Activated CD4-positive, CD25-positive, alpha-beta regulatory T cell (primary cell): ENCODE results near the gene SERPINI2.
"Not testable (repeated sequence)": the region's sequence is repeated elsewhere in the genome, so short reads cannot be mapped to it uniquely, and the experiment has no call there.

ENCODE experiments used
- DNase-seq, 4 experiments: peaks; one replicate each; lab custom pipeline; 2025; lab: John Stamatoyannopoulos, UW

SERPINI2 gene

DNA sequence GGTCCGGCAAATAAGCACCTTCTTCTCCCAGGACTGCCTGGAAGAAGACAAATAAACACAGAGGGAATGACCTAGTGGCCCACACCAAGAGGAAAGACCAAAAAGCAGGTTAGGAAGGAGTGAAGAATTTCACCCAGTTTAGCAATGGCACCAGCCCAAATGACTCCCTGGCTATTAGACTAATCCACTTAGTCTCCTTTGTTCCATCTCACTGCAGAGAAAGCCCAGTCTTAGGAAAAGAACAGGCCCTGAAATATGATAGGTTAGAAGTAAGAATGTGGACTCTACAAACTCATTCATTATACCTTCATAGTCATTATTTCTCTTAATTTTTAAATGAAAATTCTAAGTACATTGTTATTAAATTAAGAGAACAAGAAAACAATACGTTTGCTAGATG, 23.2 kb downstream of the SERPINI2 start:
- no peak for DNase-seq

DNA sequence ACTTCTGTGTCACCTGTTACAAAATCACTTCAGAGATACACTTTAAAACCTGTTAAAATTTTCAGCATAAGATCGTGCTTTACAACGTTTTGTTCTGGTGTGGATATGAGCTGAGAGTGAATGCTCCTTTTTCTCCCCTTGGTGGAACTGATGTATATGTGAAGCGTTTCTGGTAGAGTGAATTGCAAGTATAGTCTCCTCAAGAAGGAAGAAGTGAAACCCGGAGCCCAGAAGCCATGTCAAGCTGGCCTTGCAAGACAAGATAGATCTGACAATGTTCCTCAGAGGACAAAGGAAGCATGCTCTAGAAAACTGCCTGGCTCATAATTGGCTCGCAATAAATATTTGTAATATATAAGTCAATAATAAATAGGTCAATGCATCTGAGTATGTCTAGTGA, 23.6 kb downstream of the SERPINI2 start:
- DNase-seq = no peak

DNA sequence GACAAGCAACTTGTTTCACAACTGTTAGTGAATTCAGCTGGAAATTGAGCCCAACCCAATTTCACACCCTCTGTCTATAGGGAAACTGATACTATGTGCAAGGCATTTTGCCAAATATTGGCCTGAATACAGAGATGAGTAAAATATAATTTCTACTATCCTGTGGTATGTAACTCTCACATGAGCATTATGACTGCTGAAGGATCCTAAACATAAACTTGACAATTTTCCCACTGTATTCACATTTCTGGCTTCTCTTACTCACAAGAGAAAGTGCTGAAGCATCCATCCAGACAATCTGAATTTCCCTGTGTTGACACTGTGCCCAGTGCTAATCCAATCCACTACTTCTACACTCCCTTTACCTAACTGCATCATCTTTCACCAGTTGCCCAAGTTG, 28.4 kb downstream of the SERPINI2 start:
- no peak for DNase-seq

DNA sequence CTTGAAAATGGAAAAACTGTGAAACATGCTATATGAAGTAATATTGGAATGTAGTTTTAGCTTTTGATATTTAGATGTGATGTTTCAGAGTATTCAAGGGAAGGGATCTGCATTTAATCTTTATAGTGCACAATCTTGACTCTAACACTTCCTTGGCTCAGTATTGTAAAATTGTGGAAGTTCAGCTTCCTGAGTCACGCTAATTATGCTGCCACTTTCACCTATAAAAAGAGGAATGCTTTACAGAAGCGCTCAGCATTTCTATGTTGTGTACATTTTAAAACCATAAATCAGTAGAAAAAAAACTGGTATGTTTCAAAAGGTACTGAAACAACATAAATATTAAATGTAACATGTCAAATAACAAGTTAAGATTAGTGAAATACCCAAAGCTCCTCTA, 32.6 kb downstream of the SERPINI2 start:
- DNase-seq = no peak

DNA sequence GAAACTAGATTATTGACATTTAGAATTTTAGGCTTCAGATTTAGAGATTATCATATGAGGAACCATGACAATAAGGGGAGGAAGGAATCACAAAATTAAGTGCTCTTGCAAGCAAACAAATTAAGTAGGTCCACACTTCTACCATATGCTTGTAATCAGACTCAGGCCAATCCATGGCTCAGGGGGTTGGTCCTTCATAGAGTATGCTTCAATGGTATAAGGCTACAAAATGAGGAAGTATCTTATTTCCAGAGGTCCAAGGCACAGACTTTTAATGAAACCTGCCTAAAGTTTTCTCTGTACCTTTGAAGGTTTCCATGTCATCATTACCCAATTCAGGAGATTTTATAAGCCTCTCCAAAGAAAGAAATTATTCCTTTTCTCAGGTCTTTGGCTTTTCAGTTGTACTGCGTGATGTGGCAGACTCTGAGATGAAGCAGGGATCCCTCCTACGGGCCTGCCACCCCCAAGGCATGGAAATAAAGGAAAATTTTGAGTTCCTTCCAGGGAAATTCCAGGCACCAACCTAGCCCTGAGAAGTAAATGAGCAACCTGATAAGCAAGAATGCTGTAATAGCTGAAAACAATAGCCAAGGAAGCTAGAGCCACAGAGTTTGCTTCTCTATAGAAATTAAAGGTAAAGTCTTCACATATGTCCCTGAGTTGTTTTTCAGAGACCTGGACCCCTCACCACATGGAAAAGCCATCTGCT, 36.3 kb downstream of the SERPINI2 start:
- no peak for DNase-seq

DNA sequence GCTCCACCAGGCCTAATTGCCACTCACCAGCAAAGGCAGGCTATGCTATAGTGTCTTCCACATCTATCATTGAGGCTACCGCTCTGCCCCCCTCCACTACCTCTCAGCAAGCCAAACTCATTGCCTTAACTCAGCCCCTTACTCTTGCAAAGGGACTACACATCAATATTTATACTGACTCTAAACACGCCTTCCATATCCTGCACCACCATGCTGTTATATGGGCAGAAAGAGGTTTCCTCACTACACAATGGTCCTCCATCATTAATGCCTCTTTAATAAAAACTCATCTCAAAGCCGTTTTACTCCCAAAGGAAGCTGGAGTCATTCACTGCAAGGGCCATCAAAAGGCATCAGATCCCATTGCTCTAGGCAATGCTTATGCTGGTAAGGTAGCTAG, 46.9 kb downstream of the SERPINI2 start:
- DNase-seq = not testable (repeated sequence)

DNA sequence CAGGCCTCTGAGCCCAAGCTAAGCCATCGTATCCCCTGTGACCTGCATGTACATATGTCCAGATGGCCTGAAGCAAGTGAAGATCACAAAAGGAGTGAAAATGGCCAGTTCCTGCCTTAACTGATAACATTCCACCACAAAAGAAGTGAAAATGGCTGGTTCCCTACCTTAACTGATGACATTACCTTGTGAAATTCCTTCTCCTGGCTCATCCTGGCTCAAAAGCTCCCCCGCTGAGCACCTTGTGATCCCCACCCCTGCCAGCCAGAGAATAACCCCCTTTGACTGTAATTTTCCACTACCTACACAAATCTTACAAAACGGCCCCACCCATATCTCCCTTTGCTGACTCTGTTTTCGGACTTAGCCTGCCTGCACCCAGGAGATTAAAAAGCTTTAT, 51.4 kb downstream of the SERPINI2 start:
- DNase-seq = not testable (repeated sequence)

DNA sequence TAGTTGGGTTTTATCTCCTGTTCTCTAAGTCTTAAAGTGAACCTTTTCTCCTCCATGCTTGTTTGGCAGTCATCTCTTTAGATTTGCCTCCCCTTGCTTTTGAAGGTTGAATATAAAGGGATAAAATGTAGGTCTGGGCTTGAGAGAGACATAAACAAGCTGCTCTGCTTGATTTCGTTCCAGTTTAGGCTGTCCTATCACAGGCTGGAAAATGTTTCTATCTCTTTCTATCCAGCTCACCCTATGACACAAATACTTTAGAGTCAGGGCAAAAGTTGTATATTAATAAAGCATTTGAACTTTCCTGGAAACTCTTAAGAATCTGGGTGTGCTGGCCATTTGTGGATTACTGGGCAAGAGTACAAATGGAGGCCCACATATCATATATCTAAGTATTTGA, 64.2 kb downstream of the SERPINI2 start:
- no peak for DNase-seq

DNA sequence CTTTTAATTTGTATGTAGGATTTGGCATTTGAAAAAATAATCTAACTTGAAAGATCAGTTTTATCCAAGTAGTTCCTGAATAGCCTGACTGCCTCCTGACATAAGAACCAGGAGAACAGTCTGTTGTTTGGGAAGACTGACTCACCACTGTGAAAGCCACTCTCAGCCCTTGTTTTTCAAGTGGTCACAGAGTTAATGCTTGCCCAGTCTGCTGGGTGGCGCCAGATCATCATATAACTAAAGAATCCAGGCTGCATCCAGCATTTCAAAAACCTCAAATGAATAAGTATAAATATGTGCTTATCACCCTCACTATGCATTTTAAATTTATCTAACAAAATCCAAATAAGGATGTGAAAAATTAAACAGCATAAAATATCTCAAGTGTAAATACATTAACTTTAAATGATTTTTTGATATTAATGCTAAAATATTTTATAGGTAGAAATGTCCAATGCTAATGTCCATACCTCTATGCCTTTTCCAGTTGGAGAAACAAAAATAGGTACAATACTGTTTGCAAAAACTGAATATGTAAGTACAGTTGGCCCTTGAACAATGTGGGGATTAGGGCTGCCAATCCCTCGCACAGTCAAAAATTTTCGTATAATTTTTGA, 66.9 kb downstream of the SERPINI2 start:
- no peak for DNase-seq

DNA sequence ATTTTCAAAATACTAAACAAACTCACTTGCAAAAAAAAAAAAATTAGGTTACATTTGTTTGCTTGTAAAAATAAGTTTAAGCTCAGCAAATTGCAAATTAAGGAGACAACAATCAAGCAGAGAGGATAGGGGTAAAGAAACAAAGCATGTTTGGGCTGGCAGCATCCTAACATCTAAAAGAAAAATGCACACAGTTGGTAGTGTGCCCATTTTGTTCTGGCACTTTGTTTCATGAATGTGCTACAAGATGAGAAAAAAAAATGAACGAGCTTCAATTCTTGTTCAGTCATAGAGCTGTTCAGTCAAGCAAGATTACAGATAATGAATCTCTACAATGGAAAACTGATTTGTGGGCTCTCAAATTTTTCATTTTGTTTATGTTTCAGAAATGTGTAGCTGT, 76.0 kb downstream of the SERPINI2 start:
- no peak for DNase-seq

DNA sequence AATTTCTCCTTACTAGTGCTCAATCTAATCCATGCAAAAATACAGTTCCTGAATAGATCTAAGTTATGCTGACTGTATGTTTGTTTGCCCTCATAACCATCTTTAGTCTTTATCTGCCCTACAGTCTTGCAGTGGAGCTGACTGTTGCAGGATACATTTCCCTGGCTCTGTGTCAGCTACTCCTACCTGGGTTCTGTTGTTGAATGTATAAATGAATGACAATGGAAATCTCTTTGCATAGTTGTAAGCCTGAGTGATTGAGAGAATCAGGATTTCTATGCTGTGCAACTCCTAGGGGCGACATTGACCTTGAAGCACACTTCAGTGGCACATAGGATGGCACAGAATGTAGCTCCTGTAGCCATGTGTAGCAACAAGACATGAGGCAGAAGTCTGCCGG, 77.8 kb downstream of the SERPINI2 start:
- no peak for DNase-seq

DNA sequence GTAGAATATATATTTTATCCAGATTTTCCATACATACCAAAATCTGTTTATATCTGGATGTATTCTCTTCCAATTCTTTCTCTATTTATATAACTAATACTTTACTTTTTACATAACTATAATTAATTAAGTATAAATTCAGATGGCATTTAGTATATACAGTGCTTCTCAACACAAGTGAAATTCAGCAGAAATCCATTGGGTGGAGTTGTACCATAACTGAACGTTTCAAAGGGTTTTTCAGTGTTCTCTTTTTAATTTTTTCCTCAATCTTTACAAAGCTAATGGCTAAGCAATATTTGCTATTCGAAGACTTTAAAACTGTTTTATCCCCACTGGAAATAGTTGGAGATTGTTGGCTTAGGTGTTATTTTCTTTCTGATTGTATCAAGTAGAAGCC, 79.8 kb downstream of the SERPINI2 start:
- no peak for DNase-seq
